ENCODE data around the gene PCNX3. TPM values are rescaled to one million over a fixed set of nuclear protein-coding genes. Genes with fewer than 3 reads are reported as not detected.

Gene PCNX3
- total and polyA plus RNA-seq, 2 of the 13 experiments (the other 11 are each of a cell fraction or from before 2014, with no cell fraction given) = 16.2 to 23.0 TPM

DNA sequence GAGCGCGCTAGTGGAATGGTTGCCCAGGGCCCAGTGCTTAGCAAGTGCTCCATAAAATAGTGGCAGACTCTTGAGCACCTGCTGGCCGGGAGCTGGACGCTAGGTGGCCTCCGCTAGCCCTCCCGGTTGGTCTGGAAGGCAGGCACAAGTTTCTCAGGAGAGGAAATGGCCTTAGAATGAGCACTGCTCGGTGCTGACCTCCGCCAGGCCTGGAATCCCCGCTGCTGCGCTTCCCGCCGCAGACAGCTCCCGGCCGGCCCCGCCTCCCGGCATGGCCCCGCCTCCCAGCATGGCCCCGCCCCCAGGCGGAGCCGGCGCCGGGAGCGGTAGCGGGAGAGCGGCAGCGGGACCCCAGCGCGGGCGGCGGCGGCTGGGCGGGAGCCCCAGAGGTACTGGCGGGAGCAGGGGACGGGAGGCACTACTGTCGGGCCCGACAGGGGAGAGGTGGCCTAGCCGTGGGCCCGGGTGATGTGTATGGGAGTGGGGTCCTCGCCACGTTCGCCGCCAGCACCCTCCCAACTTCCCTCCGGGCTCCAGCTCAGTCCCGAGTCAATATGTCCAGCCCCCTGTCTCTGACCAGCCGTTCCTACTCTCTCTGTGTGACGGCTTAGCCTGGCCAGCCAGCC lies 22.3 kb downstream of the PCNX3 start, which contains the start of gene SIPA1 (continued):
- TF ChIP-seq, protein P1, sequence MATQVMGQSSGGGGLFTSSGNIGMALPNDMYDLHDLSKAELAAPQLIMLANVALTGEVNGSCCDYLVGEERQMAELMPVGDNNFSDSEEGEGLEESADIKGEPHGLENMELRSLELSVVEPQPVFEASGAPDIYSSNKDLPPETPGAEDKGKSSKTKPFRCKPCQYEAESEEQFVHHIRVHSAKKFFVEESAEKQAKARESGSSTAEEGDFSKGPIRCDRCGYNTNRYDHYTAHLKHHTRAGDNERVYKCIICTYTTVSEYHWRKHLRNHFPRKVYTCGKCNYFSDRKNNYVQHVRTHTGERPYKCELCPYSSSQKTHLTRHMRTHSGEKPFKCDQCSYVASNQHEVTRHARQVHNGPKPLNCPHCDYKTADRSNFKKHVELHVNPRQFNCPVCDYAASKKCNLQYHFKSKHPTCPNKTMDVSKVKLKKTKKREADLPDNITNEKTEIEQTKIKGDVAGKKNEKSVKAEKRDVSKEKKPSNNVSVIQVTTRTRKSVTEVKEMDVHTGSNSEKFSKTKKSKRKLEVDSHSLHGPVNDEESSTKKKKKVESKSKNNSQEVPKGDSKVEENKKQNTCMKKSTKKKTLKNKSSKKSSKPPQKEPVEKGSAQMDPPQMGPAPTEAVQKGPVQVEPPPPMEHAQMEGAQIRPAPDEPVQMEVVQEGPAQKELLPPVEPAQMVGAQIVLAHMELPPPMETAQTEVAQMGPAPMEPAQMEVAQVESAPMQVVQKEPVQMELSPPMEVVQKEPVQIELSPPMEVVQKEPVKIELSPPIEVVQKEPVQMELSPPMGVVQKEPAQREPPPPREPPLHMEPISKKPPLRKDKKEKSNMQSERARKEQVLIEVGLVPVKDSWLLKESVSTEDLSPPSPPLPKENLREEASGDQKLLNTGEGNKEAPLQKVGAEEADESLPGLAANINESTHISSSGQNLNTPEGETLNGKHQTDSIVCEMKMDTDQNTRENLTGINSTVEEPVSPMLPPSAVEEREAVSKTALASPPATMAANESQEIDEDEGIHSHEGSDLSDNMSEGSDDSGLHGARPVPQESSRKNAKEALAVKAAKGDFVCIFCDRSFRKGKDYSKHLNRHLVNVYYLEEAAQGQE (IDR thresholded peaks at IDR 0.05; ENCODE audit: borderline replicate concordance in 1 of 2, low read depth in 1 of 2, low read length in 2 of 2) = peak in 1 of 2 experiments; percentile 24; a peak in 1 of 4 replicates
- TF ChIP-seq SP1 (IDR thresholded peaks at IDR 0.05) (no peak), SP1 (CRISPR knock-in tag; IDR thresholded peaks at IDR 0.05) (peak; percentile 51; the same call in 1 of the 2 replicates), ZFAT (CRISPR knock-in tag; conservative IDR thresholded peaks at IDR 0.05) (no peak), POLR2G (IDR thresholded peaks at IDR 0.05; ENCODE audit: low read depth, low read length) (peak; percentile 74), NFYB (CRISPR knock-in tag; IDR thresholded peaks at IDR 0.05) (no peak), SP5 (CRISPR knock-in tag; IDR thresholded peaks at IDR 0.05; ENCODE audit: borderline replicate concordance, low read depth) (0 out of 2 replicates have a peak, but pooled peaks have one; percentile 50), NCOR1 (IDR thresholded peaks at IDR 0.05; ENCODE audit: borderline replicate concordance, low read length) (no peak), CHD2 (IDR thresholded peaks at IDR 0.05; ENCODE audit: low read depth, low read length) (no peak), ZNF569 (CRISPR knock-in tag; IDR thresholded peaks at IDR 0.05; ENCODE audit: borderline replicate concordance) (no peak)
- TF ChIP-seq, protein P2, sequence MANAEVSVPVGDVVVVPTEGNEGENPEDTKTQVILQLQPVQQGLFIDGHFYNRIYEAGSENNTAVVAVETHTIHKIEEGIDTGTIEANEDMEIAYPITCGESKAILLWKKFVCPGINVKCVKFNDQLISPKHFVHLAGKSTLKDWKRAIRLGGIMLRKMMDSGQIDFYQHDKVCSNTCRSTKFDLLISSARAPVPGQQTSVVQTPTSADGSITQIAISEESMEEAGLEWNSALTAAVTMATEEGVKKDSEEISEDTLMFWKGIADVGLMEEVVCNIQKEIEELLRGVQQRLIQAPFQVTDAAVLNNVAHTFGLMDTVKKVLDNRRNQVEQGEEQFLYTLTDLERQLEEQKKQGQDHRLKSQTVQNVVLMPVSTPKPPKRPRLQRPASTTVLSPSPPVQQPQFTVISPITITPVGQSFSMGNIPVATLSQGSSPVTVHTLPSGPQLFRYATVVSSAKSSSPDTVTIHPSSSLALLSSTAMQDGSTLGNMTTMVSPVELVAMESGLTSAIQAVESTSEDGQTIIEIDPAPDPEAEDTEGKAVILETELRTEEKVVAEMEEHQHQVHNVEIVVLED (CRISPR knock-in tag; IDR thresholded peaks at IDR 0.05; ENCODE audit: borderline replicate concordance) = no peak
- TF ChIP-seq, protein P3, sequence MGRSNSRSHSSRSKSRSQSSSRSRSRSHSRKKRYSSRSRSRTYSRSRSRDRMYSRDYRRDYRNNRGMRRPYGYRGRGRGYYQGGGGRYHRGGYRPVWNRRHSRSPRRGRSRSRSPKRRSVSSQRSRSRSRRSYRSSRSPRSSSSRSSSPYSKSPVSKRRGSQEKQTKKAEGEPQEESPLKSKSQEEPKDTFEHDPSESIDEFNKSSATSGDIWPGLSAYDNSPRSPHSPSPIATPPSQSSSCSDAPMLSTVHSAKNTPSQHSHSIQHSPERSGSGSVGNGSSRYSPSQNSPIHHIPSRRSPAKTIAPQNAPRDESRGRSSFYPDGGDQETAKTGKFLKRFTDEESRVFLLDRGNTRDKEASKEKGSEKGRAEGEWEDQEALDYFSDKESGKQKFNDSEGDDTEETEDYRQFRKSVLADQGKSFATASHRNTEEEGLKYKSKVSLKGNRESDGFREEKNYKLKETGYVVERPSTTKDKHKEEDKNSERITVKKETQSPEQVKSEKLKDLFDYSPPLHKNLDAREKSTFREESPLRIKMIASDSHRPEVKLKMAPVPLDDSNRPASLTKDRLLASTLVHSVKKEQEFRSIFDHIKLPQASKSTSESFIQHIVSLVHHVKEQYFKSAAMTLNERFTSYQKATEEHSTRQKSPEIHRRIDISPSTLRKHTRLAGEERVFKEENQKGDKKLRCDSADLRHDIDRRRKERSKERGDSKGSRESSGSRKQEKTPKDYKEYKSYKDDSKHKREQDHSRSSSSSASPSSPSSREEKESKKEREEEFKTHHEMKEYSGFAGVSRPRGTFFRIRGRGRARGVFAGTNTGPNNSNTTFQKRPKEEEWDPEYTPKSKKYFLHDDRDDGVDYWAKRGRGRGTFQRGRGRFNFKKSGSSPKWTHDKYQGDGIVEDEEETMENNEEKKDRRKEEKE (IDR thresholded peaks at IDR 0.05) = no peak
- TF ChIP-seq, protein P4, sequence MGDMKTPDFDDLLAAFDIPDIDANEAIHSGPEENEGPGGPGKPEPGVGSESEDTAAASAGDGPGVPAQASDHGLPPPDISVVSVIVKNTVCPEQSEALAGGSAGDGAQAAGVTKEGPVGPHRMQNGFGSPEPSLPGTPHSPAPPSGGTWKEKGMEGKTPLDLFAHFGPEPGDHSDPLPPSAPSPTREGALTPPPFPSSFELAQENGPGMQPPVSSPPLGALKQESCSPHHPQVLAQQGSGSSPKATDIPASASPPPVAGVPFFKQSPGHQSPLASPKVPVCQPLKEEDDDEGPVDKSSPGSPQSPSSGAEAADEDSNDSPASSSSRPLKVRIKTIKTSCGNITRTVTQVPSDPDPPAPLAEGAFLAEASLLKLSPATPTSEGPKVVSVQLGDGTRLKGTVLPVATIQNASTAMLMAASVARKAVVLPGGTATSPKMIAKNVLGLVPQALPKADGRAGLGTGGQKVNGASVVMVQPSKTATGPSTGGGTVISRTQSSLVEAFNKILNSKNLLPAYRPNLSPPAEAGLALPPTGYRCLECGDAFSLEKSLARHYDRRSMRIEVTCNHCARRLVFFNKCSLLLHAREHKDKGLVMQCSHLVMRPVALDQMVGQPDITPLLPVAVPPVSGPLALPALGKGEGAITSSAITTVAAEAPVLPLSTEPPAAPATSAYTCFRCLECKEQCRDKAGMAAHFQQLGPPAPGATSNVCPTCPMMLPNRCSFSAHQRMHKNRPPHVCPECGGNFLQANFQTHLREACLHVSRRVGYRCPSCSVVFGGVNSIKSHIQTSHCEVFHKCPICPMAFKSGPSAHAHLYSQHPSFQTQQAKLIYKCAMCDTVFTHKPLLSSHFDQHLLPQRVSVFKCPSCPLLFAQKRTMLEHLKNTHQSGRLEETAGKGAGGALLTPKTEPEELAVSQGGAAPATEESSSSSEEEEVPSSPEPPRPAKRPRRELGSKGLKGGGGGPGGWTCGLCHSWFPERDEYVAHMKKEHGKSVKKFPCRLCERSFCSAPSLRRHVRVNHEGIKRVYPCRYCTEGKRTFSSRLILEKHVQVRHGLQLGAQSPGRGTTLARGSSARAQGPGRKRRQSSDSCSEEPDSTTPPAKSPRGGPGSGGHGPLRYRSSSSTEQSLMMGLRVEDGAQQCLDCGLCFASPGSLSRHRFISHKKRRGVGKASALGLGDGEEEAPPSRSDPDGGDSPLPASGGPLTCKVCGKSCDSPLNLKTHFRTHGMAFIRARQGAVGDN (CRISPR knock-in tag; IDR thresholded peaks at IDR 0.05) = peak; percentile 69; the same call in 1 of the 2 replicates
- TF ChIP-seq, protein P5, sequence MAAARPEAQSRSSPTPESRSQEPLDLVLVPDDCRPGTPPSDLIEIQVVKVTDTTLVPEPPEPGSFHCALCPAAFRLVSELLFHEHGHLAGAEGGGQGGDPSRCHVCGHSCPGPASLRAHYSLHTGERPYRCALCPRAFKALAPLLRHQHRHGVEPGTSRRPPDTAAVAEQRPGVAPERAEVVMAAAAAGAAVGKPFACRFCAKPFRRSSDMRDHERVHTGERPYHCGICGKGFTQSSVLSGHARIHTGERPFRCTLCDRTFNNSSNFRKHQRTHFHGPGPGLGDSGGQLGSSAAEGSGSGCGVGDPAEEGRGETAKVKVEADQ (CRISPR knock-in tag; IDR thresholded peaks at IDR 0.05; ENCODE audit: borderline replicate concordance) = 0 out of 2 replicates have a peak, but pooled peaks have one; percentile 49
